Breast epithelium (tissue), 4 donors: ENCODE measurements around the gene ZIC4. TPM values are rescaled to one million over a fixed set of nuclear protein-coding genes. Genes with fewer than 3 reads are reported as not detected.

Experiments used
- DNase-seq, 2 donors: peaks; one replicate each; pipeline ENCODE4 v3.0.0-alpha.2; 2019; ENCODE audit warnings: low spot score in 2 of 2
- H3K27ac ChIP-seq, 2 donors: fragments of 200-600 bp; sonication (generic) in 1 of 2; one replicate each; pipeline ENCODE4 v1.5.1; 2016 to 2019; ENCODE audit warnings: mild to moderate bottlenecking in 1 of 2
- H3K27me3 ChIP-seq, 2 donors: fragments of 200-600 bp; sonication (generic) in 1 of 2; one replicate each; pipeline versions ENCODE4 v1.5.1 to v1.6.0; 2017 to 2019; ENCODE audit warnings: control low read depth in 1 of 2, mild to moderate bottlenecking in 1 of 2
- H3K36me3 ChIP-seq: fragments of 200-600 bp; one replicate; pipeline ENCODE4 v1.5.1; 2019
- H3K4me1 ChIP-seq, 2 donors: fragments of 200-600 bp; sonication (generic); one replicate each; pipeline ENCODE4 v1.5.1; 2016 to 2019; ENCODE audit warnings: control low read depth in 1 of 2
- H3K4me3 ChIP-seq, 3 donors: fragments of 200-600 bp; sonication (generic); 1 replicate in 2 of 3; 2 replicates in 1 of 3; pipeline ENCODE4 v1.5.1; 2016 to 2019; ENCODE audit warnings: mild to moderate bottlenecking in 3 of 3, moderate library complexity in 2 of 3
- H3K9me3 ChIP-seq, 2 donors: fragments of 200-600 bp; sonication (generic) in 1 of 2; one replicate each; pipeline ENCODE4 v1.5.1; 2016 to 2019; ENCODE audit warnings: control low read depth in 1 of 2
- POLR2A ChIP-seq: fragments of 450-650 bp; IDR thresholded peaks from one replicate; pipeline ENCODE4 v1.6.1; 2016; ENCODE audit warnings: antibody characterized with exemption, mild to moderate bottlenecking, moderate library complexity
- POLR2AphosphoS5 ChIP-seq, 3 donors: sonication (generic); formaldehyde crosslinking; IDR thresholded peaks; one replicate each; pipeline ENCODE4 v1.6.1; 2017; ENCODE audit warnings: antibody characterized with exemption in 3 of 3
- intact Hi-C: fragments of 100-400 bp; cut with DNase I; formaldehyde crosslinking; loops from one replicate; pipeline ENCODE4 v1.15.1; 2023; ENCODE audit warnings: low total_unique reads
- total RNA-seq, 3 donors: library from RNA; depleted of rRNA; stranded (reverse); fragments of >200 nt; gene quantifications; one replicate each; pipeline ENCODE4 v1.1.0, GENCODE V29; 2016
- TF ChIP-seq, protein P1 (sequence below), 3 donors: fragments of 450-650 bp; IDR thresholded peaks; one replicate each; pipeline ENCODE4 v1.5.1; 2016 to 2017; ENCODE audit warnings: antibody characterized with exemption in 3 of 3, mild to moderate bottlenecking in 3 of 3, moderate library complexity in 3 of 3

Gene ZIC4
- total RNA-seq, 3 donors from 2014 or later = under 0.01 to 0.15 TPM; not detected in 1

DNA sequence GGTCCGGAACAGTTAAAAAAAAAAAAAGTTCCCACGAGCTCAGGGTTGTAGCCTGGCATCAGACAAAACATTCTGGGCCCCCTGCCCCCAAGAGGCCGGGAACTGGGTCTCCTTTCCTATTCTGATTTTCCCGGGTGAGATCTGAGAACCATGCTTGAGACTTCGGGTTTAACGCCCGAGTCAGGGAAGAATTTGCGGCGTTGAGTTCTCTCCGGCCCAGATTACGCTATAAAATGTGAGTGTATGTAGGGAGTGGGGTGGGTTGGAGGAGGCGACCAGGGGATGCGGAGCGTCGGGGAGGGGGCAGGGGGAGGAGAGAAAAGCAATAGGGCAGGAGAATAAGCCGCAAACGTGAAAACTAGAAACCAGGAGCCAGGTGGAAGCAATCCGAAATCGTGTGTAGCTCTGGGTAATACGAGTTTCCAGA lies 5.5 kb upstream of the ZIC4 start:
- H3K4me1 ChIP-seq = peaks cover 3 to 9% of the 10 kb centered on the region in 2 donors
- H3K36me3 ChIP-seq = no peaks in the 10 kb centered on the region
- DNase-seq = no peak
- peaks cover 0 to 12% of the 10 kb centered on the region in 2 donors for H3K9me3 ChIP-seq
- TF ChIP-seq, protein P1, sequence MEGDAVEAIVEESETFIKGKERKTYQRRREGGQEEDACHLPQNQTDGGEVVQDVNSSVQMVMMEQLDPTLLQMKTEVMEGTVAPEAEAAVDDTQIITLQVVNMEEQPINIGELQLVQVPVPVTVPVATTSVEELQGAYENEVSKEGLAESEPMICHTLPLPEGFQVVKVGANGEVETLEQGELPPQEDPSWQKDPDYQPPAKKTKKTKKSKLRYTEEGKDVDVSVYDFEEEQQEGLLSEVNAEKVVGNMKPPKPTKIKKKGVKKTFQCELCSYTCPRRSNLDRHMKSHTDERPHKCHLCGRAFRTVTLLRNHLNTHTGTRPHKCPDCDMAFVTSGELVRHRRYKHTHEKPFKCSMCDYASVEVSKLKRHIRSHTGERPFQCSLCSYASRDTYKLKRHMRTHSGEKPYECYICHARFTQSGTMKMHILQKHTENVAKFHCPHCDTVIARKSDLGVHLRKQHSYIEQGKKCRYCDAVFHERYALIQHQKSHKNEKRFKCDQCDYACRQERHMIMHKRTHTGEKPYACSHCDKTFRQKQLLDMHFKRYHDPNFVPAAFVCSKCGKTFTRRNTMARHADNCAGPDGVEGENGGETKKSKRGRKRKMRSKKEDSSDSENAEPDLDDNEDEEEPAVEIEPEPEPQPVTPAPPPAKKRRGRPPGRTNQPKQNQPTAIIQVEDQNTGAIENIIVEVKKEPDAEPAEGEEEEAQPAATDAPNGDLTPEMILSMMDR (IDR thresholded peaks at IDR 0.05) = no peak
- no peak for TF ChIP-seq POLR2A
- TF ChIP-seq POLR2AphosphoS5 (IDR thresholded peaks at IDR 0.05) = no peak
- peaks cover 11 to 97% of the 10 kb centered on the region in 2 donors for H3K27me3 ChIP-seq
- no peak overlapping the region for H3K27ac ChIP-seq
- no peak overlapping the region for H3K4me3 ChIP-seq
- intact Hi-C loops = no loop called here

DNA sequence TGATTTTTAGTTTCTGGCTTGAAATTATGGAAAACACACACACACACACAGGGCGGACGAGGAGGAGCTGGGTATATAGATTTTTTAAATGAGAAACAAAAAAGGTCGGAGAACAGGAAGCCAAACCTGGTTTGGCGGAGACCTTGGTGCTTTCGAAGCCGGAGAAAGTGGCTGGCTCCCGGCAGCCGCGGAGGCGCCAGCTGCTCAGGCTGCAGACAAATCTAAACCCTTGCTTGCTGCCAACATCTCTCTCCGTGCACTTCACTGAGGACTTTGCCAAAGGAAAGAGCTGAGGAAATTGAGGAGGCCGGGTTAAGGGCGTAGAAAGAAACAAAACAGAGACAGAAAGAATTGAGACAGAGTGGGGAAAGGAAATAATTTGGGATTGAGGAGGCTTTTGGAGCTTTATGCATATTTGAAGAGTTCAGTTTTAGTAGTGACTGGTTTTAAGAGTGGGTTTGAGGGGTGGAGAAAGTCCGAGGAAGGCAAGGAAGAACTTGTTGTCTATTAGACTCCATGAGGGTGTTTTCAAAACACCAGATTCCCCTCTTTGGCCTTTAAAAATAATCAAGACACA lies 5.0 kb upstream of the ZIC4 start:
- TF ChIP-seq POLR2A = no peak
- TF ChIP-seq, protein P1 (IDR thresholded peaks at IDR 0.05) = no peak
- no peak for TF ChIP-seq POLR2AphosphoS5 (IDR thresholded peaks at IDR 0.05)
- Histone ChIP-seq H3K36me3 (no peaks in the 10 kb centered on the region), H3K4me3 (peak overlapping the region; percentile 9 to 61 (median 39)), H3K4me1 (peaks cover 3 to 9% of the 10 kb centered on the region in 2 donors), H3K27me3 (peaks cover 11 to 100% of the 10 kb centered on the region in 2 donors), H3K9me3 (peaks cover 0 to 12% of the 10 kb centered on the region in 2 donors), H3K27ac (no peak overlapping the region)
- intact Hi-C loops = no loop called here
- DNase-seq = no peak

DNA sequence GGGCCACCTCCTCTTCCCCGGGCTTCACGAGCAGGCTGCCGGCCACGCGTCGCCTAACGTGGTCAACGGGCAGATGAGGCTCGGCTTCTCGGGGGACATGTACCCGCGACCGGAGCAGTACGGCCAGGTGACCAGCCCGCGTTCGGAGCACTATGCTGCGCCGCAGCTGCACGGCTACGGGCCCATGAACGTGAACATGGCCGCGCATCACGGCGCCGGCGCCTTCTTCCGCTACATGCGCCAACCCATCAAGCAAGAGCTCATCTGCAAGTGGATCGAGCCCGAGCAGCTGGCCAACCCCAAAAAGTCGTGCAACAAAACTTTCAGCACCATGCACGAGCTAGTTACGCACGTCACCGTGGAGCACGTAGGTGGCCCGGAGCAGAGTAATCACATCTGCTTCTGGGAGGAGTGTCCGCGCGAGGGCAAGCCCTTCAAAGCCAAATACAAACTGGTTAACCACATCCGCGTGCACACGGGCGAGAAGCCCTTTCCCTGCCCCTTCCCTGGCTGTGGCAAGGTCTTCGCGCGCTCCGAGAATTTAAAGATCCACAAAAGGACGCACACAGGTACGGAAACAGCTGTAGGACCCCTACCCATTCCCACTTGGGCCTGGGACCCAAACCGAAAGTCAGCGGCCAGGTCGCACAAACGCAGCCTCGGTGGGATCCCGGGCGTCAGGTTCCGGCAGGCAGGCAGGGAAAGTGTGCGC lies 4.3 kb upstream of the ZIC4 start:
- TF ChIP-seq POLR2A (no peak), POLR2AphosphoS5 (IDR thresholded peaks at IDR 0.05) (no peak)
- TF ChIP-seq, protein P1 (IDR thresholded peaks at IDR 0.05) = no peak
- Histone ChIP-seq H3K36me3 (no peaks in the 10 kb centered on the region), H3K4me3 (peak overlapping the region; percentile 9 to 61 (median 39)), H3K27ac (no peak overlapping the region), H3K27me3 (peaks cover 12 to 100% of the 10 kb centered on the region in 2 donors), H3K9me3 (peaks cover 0 to 12% of the 10 kb centered on the region in 2 donors), H3K4me1 (peaks cover 3 to 9% of the 10 kb centered on the region in 2 donors)
- DNase-seq = no peak
- intact Hi-C loops = no loop called here

DNA sequence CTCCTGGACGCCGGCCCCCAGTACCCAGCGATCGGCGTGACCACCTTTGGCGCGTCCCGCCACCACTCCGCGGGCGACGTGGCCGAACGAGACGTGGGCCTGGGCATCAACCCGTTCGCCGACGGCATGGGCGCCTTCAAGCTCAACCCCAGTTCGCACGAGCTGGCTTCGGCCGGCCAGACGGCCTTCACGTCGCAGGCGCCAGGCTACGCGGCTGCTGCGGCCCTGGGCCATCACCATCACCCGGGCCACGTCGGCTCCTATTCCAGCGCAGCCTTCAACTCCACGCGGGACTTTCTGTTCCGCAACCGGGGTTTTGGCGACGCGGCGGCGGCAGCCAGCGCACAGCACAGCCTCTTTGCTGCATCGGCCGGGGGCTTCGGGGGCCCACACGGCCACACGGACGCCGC lies 3.8 kb upstream of the ZIC4 start:
- TF ChIP-seq POLR2AphosphoS5 (IDR thresholded peaks at IDR 0.05) (no peak), POLR2A (no peak)
- TF ChIP-seq, protein P1 (IDR thresholded peaks at IDR 0.05) = no peak
- Histone ChIP-seq H3K27ac (no peak overlapping the region), H3K4me3 (peak overlapping the region; percentile 9 to 61 (median 39)), H3K4me1 (peaks cover 3 to 9% of the 10 kb centered on the region in 2 donors), H3K9me3 (peaks cover 0 to 12% of the 10 kb centered on the region in 2 donors), H3K27me3 (peaks cover 15 to 100% of the 10 kb centered on the region in 2 donors), H3K36me3 (no peaks in the 10 kb centered on the region)
- intact Hi-C loops = no loop called here
- DNase-seq = no peak
